Smooth muscle cell (in vitro differentiated cells): ENCODE data around the gene ACOT7. TPM values are rescaled to one million over a fixed set of nuclear protein-coding genes. Genes with fewer than 3 reads are reported as not detected.
"Not testable (repeated sequence)": the region's sequence is repeated elsewhere in the genome, so short reads cannot be mapped to it uniquely, and the experiment has no call there.

Experiments
- DNase-seq: peaks from one replicate; lab custom pipeline; 2025; ENCODE audit not compliant: unreplicated experiment; lab: John Stamatoyannopoulos, UW
- H2AFZ ChIP-seq: fragments of 200-600 bp; sonication (generic); 2 replicates; pipeline ENCODE4 v1.6.0; 2016; ENCODE audit warnings: antibody characterized with exemption, low read depth, mild to moderate bottlenecking
- H3F3A ChIP-seq: fragments of 200-600 bp; sonication (generic); 2 replicates; pipeline ENCODE4 v1.6.0; 2017; ENCODE audit warnings: antibody characterized with exemption, low read depth
- H3K27ac ChIP-seq: fragments of 200-600 bp; sonication (generic); 2 replicates; pipeline ENCODE4 v1.5.1; 2016; ENCODE audit warnings: low read depth, mild to moderate bottlenecking
- H3K27me3 ChIP-seq: fragments of 200-600 bp; sonication (generic); 2 replicates; pipeline ENCODE4 v1.6.1; 2016; ENCODE audit warnings: low read depth, mild to moderate bottlenecking
- H3K36me3 ChIP-seq: fragments of 200-600 bp; sonication (generic); 2 replicates; pipeline ENCODE4 v1.5.1; 2016; ENCODE audit warnings: low read depth
- H3K4me1 ChIP-seq: fragments of 200-600 bp; sonication (generic); 2 replicates; pipeline ENCODE4 v1.5.1; 2016; ENCODE audit warnings: low read depth
- H3K4me2 ChIP-seq: fragments of 200-600 bp; sonication (generic); 2 replicates; pipeline ENCODE4 v1.6.0; 2016; ENCODE audit warnings: mild to moderate bottlenecking
- H3K4me3 ChIP-seq: fragments of 200-600 bp; sonication (generic); 2 replicates; pipeline ENCODE4 v1.5.1; 2016; ENCODE audit warnings: mild to moderate bottlenecking
- H3K79me2 ChIP-seq: fragments of 200-600 bp; sonication (generic); 2 replicates; pipeline ENCODE4 v1.6.0; 2016; ENCODE audit warnings: low read depth, mild to moderate bottlenecking
- H3K9ac ChIP-seq: fragments of 200-600 bp; sonication (generic); 2 replicates; pipeline ENCODE4 v1.6.0; 2016; ENCODE audit warnings: low read depth
- H3K9me3 ChIP-seq: fragments of 200-600 bp; sonication (generic); replicated peaks from 2 replicates; pipeline ENCODE4 v1.5.1; 2016; ENCODE audit warnings: low read depth
- H4K20me1 ChIP-seq: fragments of 200-600 bp; sonication (generic); 2 replicates; pipeline ENCODE4 v1.6.0; 2016; ENCODE audit warnings: low read depth
- CTCF ChIP-seq: fragments of 200-600 bp; sonication (generic); IDR thresholded peaks from 2 replicates; pipeline ENCODE4 v1.5.1; 2017; ENCODE audit warnings: borderline replicate concordance, mild to moderate bottlenecking, antibody characterized with exemption; ENCODE audit not compliant: insufficient read depth, poor library complexity, severe bottlenecking
- WGBS: methylation state at CpG from one replicate; pipeline ENCODE4 v1.1.7; 2016; ENCODE audit warnings: low lambda C conversion rate; 5-methylcytosine and 5-hydroxymethylcytosine counted together
- microRNA-seq: library from miRNA; unstranded; fragments of <30 nt; microRNA quantifications from one replicate; pipeline ENCODE4, GENCODE V29; 2016; ENCODE audit warnings: borderline number of aligned reads
- polyA plus RNA-seq: library from polyadenylated mRNA; unstranded; fragments of >200 nt; fragmentation: Nextera tagmentation; extraction: Ambion mirVana; gene quantifications from 2 replicates; pipeline ENCODE4 v1.2.1, GENCODE V29; 2016
- small RNA-seq: library from RNA; depleted of rRNA; stranded (forward); fragments of <200 nt; gene quantifications from one replicate; pipeline ENCODE3, GENCODE V24; 2014
- total RNA-seq: library from RNA; depleted of rRNA; stranded (reverse); fragments of >200 nt; gene quantifications from 2 replicates; pipeline ENCODE4 v1.2.3, GENCODE V29; 2014

The ACOT7 gene
- total and polyA plus RNA-seq, 2 experiments from 2014 or later: 19.5 to 53.8 TPM

- no peak for TF ChIP-seq CTCF
- Histone ChIP-seq H3K36me3 (no peaks in the 10 kb centered on the region), H3K27me3 (no peaks in the 10 kb centered on the region), H4K20me1 (peaks cover 3% of the 10 kb centered on the region), H3K4me2 (no peak overlapping the region), H3K27ac (peak overlapping the region; percentile 62), H3F3A (no peaks in the 10 kb centered on the region), H3K9me3 (no peaks in the 10 kb centered on the region), H3K9ac (no peak overlapping the region), H3K4me3 (no peak overlapping the region), H2AFZ (no peak overlapping the region), H3K4me1 (no peaks in the 10 kb centered on the region), H3K79me2 (no peaks in the 10 kb centered on the region)
- 57% methylated on average over 8 of the region's 8 CpGs for WGBS
- DNase-seq: no peak
Observed at GRCh38 chr1:6220236-6220635, 173.3 kb downstream of the ACOT7 start.

GRCh38 chr1:6219641-6220040, 173.9 kb downstream of the ACOT7 start:
- 86% methylated on average over 11 of the region's 11 CpGs for WGBS
- not testable (repeated sequence) for H3K36me3 ChIP-seq, H3K27me3 ChIP-seq, H2AFZ ChIP-seq, H3K4me3 ChIP-seq, H4K20me1 ChIP-seq, DNase-seq, H3K4me1 ChIP-seq, H3K27ac ChIP-seq, H3K9me3 ChIP-seq, H3K79me2 ChIP-seq, H3K4me2 ChIP-seq, H3K9ac ChIP-seq, H3F3A ChIP-seq

GRCh38 chr1:6218375-6219164, 175.0 kb downstream of the ACOT7 start:
- no peak overlapping the region for H3K9ac ChIP-seq
- H3K27ac ChIP-seq: no peak overlapping the region
- no peak overlapping the region for H2AFZ ChIP-seq
- H3K27me3 ChIP-seq: no peaks in the 10 kb centered on the region
- DNase-seq: no peak
- no peaks in the 10 kb centered on the region for H3K36me3 ChIP-seq
- H3K79me2 ChIP-seq: no peaks in the 10 kb centered on the region
- no peak overlapping the region for H3K4me2 ChIP-seq
- no peaks in the 10 kb centered on the region for H3K9me3 ChIP-seq
- no peaks in the 10 kb centered on the region for H3F3A ChIP-seq
- 94% methylated on average over 16 of the region's 16 CpGs for WGBS
- no peaks in the 10 kb centered on the region for H3K4me1 ChIP-seq
- no peak for TF ChIP-seq CTCF
- H3K4me3 ChIP-seq: no peak overlapping the region
- H4K20me1 ChIP-seq: no peaks in the 10 kb centered on the region

Small RNAs within 50 kb of the gene (microRNA-seq; reads per million reads assigned to microRNA genes)
- gene MIR4252: not detected

Small RNAs within 50 kb of the gene (small RNA-seq; reads per million reads assigned to genes)
- not detected for gene MIR4252

Other genes starting within 250 kb of the ACOT7 start
- 0.40 TPM in 2 replicates for gene CHD5, start 213.4 kb downstream of the ACOT7 start, total RNA-seq
- gene CHD5, start 213.4 kb downstream of the ACOT7 start, polyA plus RNA-seq: not detected in 2 replicates
- gene RPL22, start 194.2 kb downstream of the ACOT7 start, total RNA-seq: 108 and 126 TPM in 2 replicates
- 108 and 117 TPM in 2 replicates for gene RPL22, start 194.2 kb downstream of the ACOT7 start, polyA plus RNA-seq
- gene RNF207, start 187.6 kb downstream of the ACOT7 start, total RNA-seq: 1.8 and 4.8 TPM in 2 replicates
- gene RNF207, start 187.6 kb downstream of the ACOT7 start, polyA plus RNA-seq: 2.0 and 4.0 TPM in 2 replicates
- gene ICMT, start 157.8 kb downstream of the ACOT7 start, total RNA-seq: 55.1 and 66.8 TPM in 2 replicates
- 34.7 and 36.6 TPM in 2 replicates for gene ICMT, start 157.8 kb downstream of the ACOT7 start, polyA plus RNA-seq
- gene HES3, start 149.6 kb downstream of the ACOT7 start, total RNA-seq: not detected in 2 replicates
- gene HES3, start 149.6 kb downstream of the ACOT7 start, polyA plus RNA-seq: not detected in 2 replicates
- gene GPR153, start 132.7 kb downstream of the ACOT7 start, total RNA-seq: 6.4 and 8.2 TPM in 2 replicates
- 15.5 and 15.8 TPM in 2 replicates for gene GPR153, start 132.7 kb downstream of the ACOT7 start, polyA plus RNA-seq
- gene HES2, start 26.2 kb upstream of the ACOT7 start, total RNA-seq: 4.6 and 5.6 TPM in 2 replicates
- gene HES2, start 26.2 kb upstream of the ACOT7 start, polyA plus RNA-seq: 1.7 and 11.1 TPM in 2 replicates
- gene ESPN, start 31.0 kb upstream of the ACOT7 start, total RNA-seq: not detected in 2 replicates
- 1.1 and 2.6 TPM in 2 replicates for gene ESPN, start 31.0 kb upstream of the ACOT7 start, polyA plus RNA-seq
- 9.6 and 19.8 TPM in 2 replicates for gene TNFRSF25, start 72.4 kb upstream of the ACOT7 start, total RNA-seq
- gene TNFRSF25, start 72.4 kb upstream of the ACOT7 start, polyA plus RNA-seq: 10.1 and 17.7 TPM in 2 replicates
- 14.5 and 16.1 TPM in 2 replicates for gene PLEKHG5, start 97.9 kb upstream of the ACOT7 start, total RNA-seq
- 10.6 and 17.8 TPM in 2 replicates for gene PLEKHG5, start 97.9 kb upstream of the ACOT7 start, polyA plus RNA-seq
- 12.0 and 16.8 TPM in 2 replicates for gene NOL9, start 160.7 kb upstream of the ACOT7 start, total RNA-seq
- 8.1 and 11.5 TPM in 2 replicates for gene NOL9, start 160.7 kb upstream of the ACOT7 start, polyA plus RNA-seq
- gene TAS1R1, start 161.5 kb upstream of the ACOT7 start, total RNA-seq: not detected in 2 replicates
- gene TAS1R1, start 161.5 kb upstream of the ACOT7 start, polyA plus RNA-seq: 0.27 TPM in 1 of 2 replicates, not detected in the other
- 9.7 and 26.4 TPM in 2 replicates for gene ZBTB48, start 186.2 kb upstream of the ACOT7 start, total RNA-seq
- gene ZBTB48, start 186.2 kb upstream of the ACOT7 start, polyA plus RNA-seq: 16.3 and 20.5 TPM in 2 replicates
- 12.0 and 13.2 TPM in 2 replicates for gene KLHL21, start 209.1 kb upstream of the ACOT7 start, total RNA-seq
- 12.6 and 16.2 TPM in 2 replicates for gene KLHL21, start 209.1 kb upstream of the ACOT7 start, polyA plus RNA-seq
- 10.2 and 10.4 TPM in 2 replicates for gene PHF13, start 220.0 kb upstream of the ACOT7 start, total RNA-seq
- 12.3 and 14.0 TPM in 2 replicates for gene PHF13, start 220.0 kb upstream of the ACOT7 start, polyA plus RNA-seq
- 10.5 and 14.2 TPM in 2 replicates for gene THAP3, start 231.1 kb upstream of the ACOT7 start, total RNA-seq
- 29.3 and 34.8 TPM in 2 replicates for gene THAP3, start 231.1 kb upstream of the ACOT7 start, polyA plus RNA-seq